ENCODE data around the gene COX10. TPM values are rescaled to one million over a fixed set of nuclear protein-coding genes. Genes with fewer than 3 reads are reported as not detected.

Gene COX10
- total RNA-seq, 1 experiment from 2014 or later = 20.0 TPM

GRCh38 chr17:14058051-14058450 is 11.3 kb upstream of the COX10 start:
- intact Hi-C loops (cut with micrococcal nuclease; ENCODE audit: unreplicated experiment) = no loop called here
- H3K4me3 ChIP-seq (ENCODE audit: low read depth, low read length, poor library complexity, severe bottlenecking) = no peak overlapping the region
- no peaks in the 10 kb centered on the region for H3K27me3 ChIP-seq (replicated peaks; ENCODE audit: insufficient read depth, low read depth, low read length, poor library complexity)
- no peak for DNase-seq (ENCODE audit: low spot score)
- ChIA-PET CTCF (no interaction called here), POLR2A (ENCODE audit: low non-redundant PET) (no interaction called here)
- TF ChIP-seq CTCF (conservative IDR thresholded peaks at IDR 0.05; ENCODE audit: low read depth, low read length) (no peak), EZH2 (IDR thresholded peaks at IDR 0.05; ENCODE audit: borderline replicate concordance, low read depth, low read length, poor library complexity, severe bottlenecking) (no peak)
- H3K4me1 ChIP-seq (ENCODE audit: insufficient read depth, low read length, poor library complexity, severe bottlenecking) = no peaks in the 10 kb centered on the region
- no peak overlapping the region for H3K27ac ChIP-seq (ENCODE audit: low read depth, low read length, poor library complexity, severe bottlenecking)
- H3K36me3 ChIP-seq (ENCODE audit: insufficient read depth, low read length, poor library complexity, severe bottlenecking) = no peaks in the 10 kb centered on the region
- BruUV-seq (replicated peaks) = no TSS peak
- peaks cover 4% of the 10 kb centered on the region for H3K9me3 ChIP-seq (ENCODE audit: low read depth, low read length, poor library complexity, severe bottlenecking)

- no peaks in the 10 kb centered on the region for H3K4me1 ChIP-seq (ENCODE audit: insufficient read depth, low read length, poor library complexity, severe bottlenecking)
- H3K27ac ChIP-seq (ENCODE audit: low read depth, low read length, poor library complexity, severe bottlenecking) = no peak overlapping the region
- TF ChIP-seq EZH2 (IDR thresholded peaks at IDR 0.05; ENCODE audit: borderline replicate concordance, low read depth, low read length, poor library complexity, severe bottlenecking) (no peak), CTCF (conservative IDR thresholded peaks at IDR 0.05; ENCODE audit: low read depth, low read length) (no peak)
- H3K9me3 ChIP-seq (ENCODE audit: low read depth, low read length, poor library complexity, severe bottlenecking) = peaks cover 4% of the 10 kb centered on the region
- ChIA-PET CTCF (no interaction called here), POLR2A (ENCODE audit: low non-redundant PET) (no interaction called here)
- BruUV-seq (replicated peaks) = no TSS peak
- DNase-seq (ENCODE audit: low spot score) = no peak
- no peak overlapping the region for H3K4me3 ChIP-seq (ENCODE audit: low read depth, low read length, poor library complexity, severe bottlenecking)
- intact Hi-C loops (cut with micrococcal nuclease; ENCODE audit: unreplicated experiment) = no loop called here
- no peaks in the 10 kb centered on the region for H3K36me3 ChIP-seq (ENCODE audit: insufficient read depth, low read length, poor library complexity, severe bottlenecking)
- no peaks in the 10 kb centered on the region for H3K27me3 ChIP-seq (replicated peaks; ENCODE audit: insufficient read depth, low read depth, low read length, poor library complexity)
Observed at GRCh38 chr17:14060706-14061105, 8.6 kb upstream of the COX10 start.

- Histone ChIP-seq H3K27ac (ENCODE audit: low read depth, low read length, poor library complexity, severe bottlenecking) (no peak overlapping the region), H3K36me3 (ENCODE audit: insufficient read depth, low read length, poor library complexity, severe bottlenecking) (peaks cover 9% of the 10 kb centered on the region), H3K4me1 (ENCODE audit: insufficient read depth, low read length, poor library complexity, severe bottlenecking) (no peaks in the 10 kb centered on the region), H3K27me3 (replicated peaks; ENCODE audit: insufficient read depth, low read depth, low read length, poor library complexity) (no peaks in the 10 kb centered on the region), H3K9me3 (ENCODE audit: low read depth, low read length, poor library complexity, severe bottlenecking) (peaks cover 6% of the 10 kb centered on the region), H3K4me3 (ENCODE audit: low read depth, low read length, poor library complexity, severe bottlenecking) (no peak overlapping the region)
- intact Hi-C loops (cut with micrococcal nuclease; ENCODE audit: unreplicated experiment) = no loop called here
- ChIA-PET CTCF (no interaction called here), POLR2A (ENCODE audit: low non-redundant PET) (no interaction called here)
- BruUV-seq (replicated peaks) = no TSS peak
- DNase-seq (ENCODE audit: low spot score) = no peak
- no peak for TF ChIP-seq EZH2 (IDR thresholded peaks at IDR 0.05; ENCODE audit: borderline replicate concordance, low read depth, low read length, poor library complexity, severe bottlenecking)
- no peak for TF ChIP-seq CTCF (conservative IDR thresholded peaks at IDR 0.05; ENCODE audit: low read depth, low read length)
Observed at GRCh38 chr17:14061666-14062560, 7.4 kb upstream of the COX10 start.
